Skeletal muscle cell (primary cell): ENCODE data around the gene TTC36.
"Not testable (repeated sequence)": the region's sequence is repeated elsewhere in the genome, so short reads cannot be mapped to it uniquely, and the experiment has no call there.

ENCODE experiments used
- DNase-seq: peaks from one replicate; pipeline ENCODE4 v3.0.0-alpha.2; 2010; ENCODE audit warnings: low read depth
- H3K4me3 ChIP-seq: 2 replicates; pipeline ENCODE4 v1.5.1; 2011; ENCODE audit warnings: low read depth, mild to moderate bottlenecking, control low read depth, low read length, moderate library complexity

The TTC36 gene

GRCh38 chr11:118572061-118572980, 45.0 kb downstream of the TTC36 start, which contains the start of gene ARCN1:
ARCN1 (plus strand) TSS chr11:118572409; CDS start chr11:118572548, 139 bp downstream.
- peak within 1 kb of the TSS; percentile 96 for H3K4me3 ChIP-seq
- peak; percentile 37 for DNase-seq

DNA sequence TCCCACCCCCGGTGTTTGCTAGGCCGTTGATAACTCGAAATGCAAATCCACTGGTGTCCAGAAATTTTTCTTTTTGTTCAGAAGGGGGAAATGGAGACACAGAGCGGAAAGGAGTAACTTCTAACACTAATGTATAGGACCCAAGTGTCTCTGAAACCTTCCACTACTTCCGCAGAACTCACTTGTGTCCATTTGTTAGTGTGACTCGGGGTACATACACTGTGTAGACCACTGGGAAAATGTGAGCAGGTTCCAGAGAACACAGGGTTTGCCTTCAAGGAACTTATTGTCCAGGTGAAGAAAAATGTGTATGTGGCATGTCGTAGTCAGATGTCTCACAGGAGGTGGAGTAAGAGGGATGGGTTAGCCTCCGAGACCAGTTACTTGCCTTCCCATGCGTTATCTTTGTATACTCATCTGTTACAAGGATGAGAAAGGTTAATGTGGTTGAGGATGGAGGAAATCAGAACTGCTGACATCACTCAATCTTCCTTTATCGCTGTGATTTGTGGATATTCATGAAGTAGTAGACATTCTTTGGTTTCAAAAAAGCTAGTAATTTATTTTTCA, 45.8 kb downstream of the TTC36 start:
- no peak for DNase-seq
- peak overlapping the region; percentile 96 for H3K4me3 ChIP-seq

GRCh38 chr11:118574636-118575035, 47.4 kb downstream of the TTC36 start:
- peak overlapping the region; percentile 96 for H3K4me3 ChIP-seq
- DNase-seq: no peak

- H3K4me3 ChIP-seq, DNase-seq: not testable (repeated sequence)
These were observed 50.7 kb downstream of the TTC36 start for GRCh38 chr11:118577995-118578394.
